A204.1 (cell line): Measurements from ENCODE around the gene OXLD1.

Experiments
- FAIRE-seq: peaks from 2 replicates; lab custom pipeline; 2012; peaks lifted over from hg19 to GRCh38; lab: Jason Lieb, UNC

The OXLD1 gene

DNA sequence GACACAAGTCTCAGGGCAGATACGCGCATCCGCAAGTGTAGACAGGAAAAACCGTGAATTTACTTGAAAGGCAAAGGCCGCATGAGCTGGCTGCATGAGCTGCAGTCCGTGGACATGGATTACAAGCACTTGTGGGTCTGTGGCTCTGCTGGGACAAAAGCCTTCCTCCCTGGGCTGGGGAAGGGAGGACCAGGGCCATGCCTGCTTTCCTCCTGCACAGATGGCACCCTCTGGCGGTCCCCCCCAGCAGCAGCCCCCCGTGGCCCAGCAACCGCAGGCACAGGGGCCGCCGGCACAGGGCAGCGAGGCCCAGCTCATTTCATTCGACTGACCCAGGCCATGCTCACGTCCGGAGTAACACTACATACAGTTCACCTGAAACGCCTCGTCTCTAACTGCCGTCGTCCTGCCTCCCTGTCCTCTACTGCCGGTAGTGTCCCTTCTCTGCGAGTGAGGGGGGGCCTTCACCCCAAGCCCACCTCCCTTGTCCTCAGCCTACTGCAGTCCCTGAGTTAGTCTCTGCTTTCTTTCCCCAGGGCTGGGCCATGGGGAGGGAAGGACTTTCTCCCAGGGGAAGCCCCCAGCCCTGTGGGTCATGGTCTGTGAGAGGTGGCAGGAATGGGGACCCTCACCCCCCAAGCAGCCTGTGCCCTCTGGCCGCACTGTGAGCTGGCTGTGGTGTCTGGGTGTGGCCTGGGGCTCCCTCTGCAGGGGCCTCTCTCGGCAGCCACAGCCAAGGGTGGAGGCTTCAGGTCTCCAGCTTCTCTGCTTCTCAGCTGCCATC, 35.1 kb upstream of the OXLD1 start:
- FAIRE-seq = no peak

DNA sequence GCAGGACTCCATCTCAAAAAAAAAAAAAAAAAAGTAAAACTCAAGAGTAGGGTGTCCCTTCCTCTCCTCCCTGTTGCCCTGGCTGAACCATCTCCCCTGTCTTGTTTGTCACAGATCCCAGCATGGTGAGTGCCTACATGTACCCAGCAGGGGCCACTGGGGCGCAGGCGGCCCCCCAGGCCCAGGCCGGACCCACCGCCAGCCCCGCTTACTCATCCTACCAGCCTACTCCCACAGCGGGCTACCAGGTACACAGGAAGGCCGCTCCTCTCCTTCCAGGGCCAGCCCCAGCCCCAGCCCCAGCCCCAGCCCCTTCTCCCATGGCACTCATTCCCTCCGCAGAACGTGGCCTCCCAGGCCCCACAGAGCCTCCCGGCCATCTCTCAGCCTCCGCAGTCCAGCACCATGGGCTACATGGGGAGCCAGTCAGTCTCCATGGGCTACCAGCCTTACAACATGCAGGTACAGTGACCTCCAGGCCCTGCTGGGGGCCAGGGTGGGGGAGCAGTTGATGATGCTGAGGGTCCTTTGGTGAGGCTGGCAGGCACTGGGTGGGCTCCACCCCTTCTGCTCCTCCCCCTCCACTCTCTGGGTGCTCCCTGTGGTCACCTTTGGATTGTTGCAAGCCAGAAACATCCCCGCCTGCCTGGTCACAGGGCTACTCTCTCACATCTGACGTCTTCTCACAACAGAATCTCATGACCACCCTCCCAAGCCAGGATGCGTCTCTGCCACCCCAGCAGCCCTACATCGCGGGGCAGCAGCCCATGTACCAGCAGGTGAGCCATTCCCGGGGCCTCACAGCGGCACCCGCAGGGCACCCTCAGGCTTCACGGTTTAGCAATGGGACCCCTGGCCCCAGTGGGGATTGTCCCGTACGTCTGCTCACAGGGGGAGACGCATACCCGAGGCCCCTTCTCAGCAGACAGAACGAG, 34.2 kb upstream of the OXLD1 start:
- no peak for FAIRE-seq

DNA sequence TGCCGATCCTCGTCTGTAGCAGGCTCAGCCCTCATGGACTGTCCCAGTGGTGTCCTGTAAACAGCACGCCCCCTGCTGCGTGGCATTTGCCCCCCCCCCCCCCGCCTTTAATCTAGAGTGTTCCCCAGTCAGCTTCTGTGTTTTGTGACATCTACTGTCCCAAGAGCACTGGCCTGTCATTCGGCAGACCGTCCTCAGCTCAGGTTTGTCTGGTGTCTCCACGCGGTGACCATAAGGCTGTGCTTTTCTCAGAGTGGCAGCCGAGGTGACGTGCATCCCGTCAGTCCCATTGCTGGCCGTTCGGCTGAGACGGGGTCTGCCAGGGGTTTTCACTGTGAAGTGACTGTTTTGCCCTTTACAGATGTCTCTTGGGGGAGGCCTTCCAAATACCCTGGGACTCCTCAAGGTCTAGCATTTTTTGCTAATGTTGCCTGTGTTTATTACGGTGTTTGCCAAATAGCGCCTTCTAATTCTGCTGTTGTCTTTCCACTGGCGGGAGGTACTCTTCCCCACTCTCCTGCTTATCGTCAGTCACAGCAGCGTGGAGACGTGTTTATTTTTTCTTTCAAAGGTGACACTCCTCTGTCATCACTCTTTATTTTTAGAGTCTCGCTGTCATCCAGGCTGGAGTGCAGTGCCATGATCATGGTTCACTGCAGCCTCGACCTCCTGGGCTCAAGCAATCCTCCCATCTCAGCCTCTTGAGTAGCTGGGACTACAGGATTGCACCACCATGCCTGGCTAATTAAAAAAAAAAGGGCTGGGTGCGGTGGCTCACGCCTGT, 31.0 kb upstream of the OXLD1 start:
- no peak for FAIRE-seq

DNA sequence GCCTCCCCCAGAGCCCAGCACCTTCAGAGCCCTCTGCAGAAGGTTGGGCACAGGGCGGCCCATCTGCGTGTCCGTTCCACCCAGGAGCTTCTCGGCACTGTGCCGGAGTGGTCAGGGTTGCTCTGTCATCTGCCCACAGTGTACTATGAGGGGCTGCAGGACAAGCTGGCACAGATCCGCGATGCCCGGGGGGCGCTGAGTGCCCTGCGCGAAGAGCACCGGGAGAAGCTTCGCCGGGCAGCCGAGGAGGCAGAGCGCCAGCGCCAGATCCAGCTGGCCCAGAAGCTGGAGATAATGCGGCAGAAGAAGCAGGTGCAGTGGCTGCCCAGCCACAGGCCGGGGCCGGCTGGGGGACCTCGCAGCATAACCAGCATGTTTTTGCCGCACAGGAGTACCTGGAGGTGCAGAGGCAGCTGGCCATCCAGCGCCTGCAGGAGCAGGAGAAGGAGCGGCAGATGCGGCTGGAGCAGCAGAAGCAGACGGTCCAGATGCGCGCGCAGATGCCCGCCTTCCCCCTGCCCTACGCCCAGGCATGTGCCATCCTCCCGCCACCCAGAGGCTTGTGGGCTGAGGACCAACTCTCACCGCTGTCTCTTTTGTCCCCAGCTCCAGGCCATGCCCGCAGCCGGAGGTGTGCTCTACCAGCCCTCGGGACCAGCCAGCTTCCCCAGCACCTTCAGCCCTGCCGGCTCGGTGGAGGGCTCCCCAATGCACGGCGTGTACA, 30.0 kb upstream of the OXLD1 start:
- no peak for FAIRE-seq

DNA sequence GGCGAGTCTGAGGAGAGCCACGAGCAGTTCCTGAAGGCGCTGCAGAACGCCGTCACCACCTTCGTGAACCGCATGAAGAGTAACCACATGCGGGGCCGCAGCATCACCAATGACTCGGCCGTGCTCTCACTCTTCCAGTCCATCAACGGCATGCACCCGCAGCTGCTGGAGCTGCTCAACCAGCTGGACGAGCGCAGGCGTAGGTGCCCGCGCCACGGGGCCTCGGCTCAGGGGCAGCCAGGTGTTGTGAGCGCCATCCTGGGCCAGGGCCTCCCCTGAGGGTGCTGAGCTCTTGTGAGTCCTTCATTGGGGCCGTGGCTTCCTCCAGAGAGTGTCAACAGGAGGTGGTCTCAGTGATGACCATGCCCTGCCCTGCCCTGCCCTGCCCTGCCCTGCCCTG, 29.4 kb upstream of the OXLD1 start:
- no peak for FAIRE-seq

DNA sequence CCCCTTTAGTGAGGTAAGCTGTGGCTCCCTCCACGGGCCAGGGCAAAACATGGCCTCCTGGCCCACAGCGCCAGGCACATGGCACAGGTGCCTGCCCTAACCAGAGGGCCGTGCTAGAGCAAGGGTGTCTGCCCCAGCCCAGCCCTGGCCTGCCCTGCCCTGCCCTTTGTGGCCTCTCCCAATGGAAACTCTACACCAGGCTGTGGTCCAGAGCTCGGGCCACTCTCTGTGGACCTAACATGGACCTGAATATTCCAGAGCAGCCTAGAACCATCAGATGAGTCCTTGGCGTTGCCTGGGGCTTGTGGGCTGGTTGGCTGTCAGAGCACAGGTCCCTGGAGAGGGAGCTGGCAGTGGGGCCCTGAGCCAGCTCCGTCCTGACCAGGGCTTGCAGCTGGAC, 28.8 kb upstream of the OXLD1 start:
- FAIRE-seq = no peak

DNA sequence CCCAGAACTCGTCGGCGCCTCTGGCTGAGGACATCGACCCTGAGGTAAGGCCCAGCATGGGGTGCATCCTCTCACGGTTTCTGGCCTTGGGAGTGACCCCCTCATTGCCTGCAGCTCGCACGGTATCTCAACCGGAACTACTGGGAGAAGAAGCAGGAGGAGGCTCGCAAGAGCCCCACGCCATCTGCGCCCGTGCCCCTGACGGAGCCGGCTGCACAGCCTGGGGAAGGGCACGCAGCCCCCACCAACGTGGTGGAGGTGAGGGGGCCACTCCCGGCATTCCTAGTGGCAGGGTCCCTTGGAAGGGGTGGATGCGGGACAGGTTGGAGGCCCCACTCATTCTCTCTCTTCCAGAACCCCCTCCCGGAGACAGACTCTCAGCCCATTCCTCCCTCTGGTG, 28.4 kb upstream of the OXLD1 start:
- no peak for FAIRE-seq

DNA sequence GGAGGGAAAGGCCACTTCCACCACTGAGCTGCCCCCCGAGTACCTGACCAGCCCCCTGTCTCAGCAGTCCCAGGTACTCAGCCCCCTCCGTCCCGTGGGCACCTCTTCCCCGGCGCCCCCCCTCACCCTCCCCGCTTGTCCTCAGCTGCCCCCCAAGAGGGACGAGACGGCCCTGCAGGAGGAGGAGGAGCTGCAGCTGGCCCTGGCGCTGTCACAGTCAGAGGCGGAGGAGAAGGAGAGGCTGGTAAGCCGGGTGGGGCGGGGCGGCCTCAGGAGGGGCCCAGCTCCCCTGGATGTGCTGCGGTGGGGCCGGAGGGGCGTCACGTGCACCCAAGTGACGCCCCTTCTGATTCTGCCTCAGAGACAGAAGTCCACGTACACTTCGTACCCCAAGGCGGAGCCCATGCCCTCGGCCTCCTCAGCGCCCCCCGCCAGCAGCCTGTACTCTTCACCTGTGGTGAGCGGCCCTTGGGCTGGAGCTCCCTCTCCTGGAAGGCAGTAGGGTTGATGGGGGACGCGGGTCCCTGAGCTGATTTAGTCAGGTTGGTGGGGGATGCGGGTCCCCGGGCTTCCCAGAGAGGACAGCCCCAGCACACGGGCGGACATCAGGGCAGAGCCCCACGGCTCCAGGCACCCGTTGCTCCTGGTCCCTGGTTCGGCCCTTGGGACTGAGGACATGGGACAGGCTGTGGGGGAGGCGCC, 27.3 kb upstream of the OXLD1 start:
- FAIRE-seq = no peak

DNA sequence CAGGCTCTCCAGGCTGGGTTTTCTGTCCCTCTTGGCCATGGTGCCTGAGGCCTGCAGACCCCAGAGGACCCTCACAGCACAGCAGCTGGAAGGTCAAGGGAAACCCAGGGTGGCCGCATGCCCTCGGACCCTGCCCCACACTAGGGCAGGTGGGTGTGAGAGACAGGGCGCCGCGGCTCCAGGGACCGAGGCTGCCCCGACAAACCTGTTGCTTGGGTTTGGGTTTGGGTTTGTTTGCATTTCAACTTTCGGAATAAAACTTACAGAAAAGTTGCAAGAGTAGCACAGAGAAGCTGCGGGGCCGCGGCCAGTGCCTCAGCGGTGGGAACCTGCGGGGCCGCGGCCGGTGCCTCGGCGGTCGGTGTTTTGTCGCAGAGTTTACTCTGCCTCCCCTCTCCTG, 25.2 kb upstream of the OXLD1 start:
- no peak for FAIRE-seq

DNA sequence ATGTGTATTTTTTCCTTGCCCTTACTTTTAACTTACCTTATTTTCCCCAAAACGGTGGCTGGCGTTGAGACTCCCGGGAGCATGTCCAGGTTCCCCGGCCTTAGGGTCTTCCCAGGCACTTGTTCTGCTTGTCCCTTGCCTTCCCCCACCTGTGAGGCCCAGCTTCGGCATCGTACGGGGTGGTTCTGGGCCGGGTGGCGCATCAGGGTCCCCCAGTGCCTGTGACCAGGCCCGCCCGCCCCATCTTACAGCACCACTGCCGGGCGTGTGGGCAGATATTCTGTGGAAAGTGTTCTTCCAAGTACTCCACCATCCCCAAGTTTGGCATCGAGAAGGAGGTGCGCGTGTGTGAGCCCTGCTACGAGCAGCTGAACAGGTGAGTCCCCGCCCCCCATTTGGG, 24.8 kb upstream of the OXLD1 start:
- no peak for FAIRE-seq

DNA sequence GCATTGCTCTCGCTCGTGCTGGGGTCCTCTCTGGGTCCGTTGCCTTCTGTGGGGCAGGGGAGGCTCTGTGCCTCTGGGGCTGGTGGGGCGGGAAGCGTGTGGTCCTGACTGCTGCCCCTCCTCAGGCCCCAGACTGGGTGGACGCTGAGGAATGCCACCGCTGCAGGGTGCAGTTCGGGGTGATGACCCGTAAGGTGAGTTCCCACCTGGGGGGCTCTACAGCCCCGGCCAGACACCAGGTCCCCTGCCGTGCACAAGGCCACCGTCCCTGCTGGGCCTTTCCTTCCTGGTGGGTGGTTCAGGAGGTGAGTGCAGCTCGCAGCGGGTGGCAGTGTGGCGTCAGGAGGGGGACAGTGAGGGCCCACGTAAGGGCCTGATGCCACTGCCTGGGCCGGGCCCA, 24.1 kb upstream of the OXLD1 start:
- FAIRE-seq = no peak

DNA sequence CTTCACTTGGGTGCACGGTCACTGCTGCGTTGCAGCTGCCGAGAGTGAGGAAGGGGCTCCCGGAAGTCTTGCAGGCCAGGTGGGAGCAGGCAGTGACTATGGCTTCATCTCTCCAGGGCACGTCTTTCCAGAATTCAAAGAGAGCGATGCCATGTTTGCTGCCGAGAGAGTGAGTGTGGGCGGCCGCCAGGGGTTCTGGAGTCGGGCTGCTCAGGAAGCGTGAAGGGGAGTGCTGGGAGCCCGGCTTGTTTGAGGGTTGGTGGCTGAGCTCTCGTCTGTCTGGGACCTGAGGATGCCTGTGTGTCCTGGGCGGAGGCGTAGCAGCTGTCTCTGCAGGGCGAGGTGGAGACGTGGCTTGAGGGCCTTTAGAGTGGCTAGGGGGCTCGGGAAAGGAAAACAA, 23.7 kb upstream of the OXLD1 start:
- FAIRE-seq = no peak

DNA sequence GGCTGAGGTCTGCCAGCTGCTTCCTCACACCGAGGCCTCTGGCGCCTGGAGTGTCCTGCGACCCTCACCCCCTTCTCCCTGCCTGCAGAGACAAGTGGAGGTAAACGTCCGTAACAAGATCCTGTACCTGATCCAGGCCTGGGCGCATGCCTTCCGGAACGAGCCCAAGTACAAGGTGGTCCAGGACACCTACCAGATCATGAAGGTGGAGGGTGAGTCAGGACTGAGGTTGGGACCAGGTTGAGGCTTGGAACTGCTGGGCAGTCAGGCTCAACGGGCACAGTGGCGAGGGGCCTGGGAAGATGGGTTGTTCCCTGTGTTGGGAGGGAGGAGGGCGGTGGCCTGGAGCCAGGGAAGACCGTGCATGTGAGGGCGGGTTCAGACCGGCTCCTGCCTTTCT, 22.2 kb upstream of the OXLD1 start:
- no peak for FAIRE-seq

DNA sequence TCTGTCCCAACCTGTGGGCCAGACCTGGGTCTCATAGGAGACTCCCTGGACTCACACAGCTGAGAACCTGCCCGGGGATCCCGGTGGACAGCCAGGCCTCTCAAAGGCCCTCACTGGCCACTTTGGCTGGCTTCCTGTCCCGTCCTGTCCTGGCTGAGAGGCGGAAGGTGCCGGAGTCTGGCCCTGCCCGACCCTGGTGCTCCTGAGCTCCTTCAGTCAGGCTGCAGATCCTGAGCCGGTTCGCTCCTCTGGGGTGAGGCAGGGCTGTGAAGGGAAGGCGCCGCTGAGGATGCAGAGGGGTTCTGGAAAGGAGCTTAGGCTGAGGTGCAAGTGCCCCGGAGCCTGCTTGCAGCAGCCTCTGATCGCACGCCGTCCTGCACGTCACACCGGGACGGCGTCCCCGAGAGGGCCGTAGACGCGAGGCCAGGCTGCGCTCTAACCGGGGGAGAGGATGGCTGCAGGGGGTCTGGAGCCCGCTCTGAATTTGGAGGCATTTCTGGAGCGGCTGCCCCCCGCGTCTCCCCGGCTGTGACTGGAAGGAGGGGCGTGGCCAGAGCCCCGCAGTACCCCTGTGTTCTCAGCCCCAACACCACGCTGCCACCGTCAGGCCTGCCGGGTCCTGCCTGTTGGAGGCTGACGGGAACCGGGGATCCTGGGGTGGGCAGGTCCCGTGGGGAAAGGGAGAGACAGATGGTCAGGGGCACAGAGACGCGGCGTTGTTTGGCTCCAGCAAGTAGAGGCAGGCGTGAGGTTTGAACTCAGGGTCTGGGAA, 21.6 kb upstream of the OXLD1 start:
- FAIRE-seq = no peak

DNA sequence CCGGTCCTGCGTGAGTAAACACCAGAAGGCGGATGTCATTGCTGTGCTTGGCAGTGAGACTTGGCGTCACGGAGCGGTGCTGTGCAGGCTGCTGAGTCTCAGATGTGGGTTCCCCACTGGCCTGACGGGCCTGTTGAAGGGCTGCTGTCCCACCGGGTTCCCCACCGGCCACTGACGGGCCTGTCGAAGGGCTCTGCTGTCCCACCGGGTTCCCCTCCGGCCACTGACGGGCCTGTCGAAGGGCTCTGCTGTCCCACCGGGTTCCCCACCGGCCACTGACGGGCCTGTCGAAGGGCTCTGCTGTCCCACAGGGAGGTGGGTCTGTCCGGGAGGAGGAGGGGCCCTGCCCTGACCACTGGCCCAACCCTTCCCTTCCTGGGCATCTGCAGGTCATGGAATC, 20.2 kb upstream of the OXLD1 start:
- FAIRE-seq = no peak

DNA sequence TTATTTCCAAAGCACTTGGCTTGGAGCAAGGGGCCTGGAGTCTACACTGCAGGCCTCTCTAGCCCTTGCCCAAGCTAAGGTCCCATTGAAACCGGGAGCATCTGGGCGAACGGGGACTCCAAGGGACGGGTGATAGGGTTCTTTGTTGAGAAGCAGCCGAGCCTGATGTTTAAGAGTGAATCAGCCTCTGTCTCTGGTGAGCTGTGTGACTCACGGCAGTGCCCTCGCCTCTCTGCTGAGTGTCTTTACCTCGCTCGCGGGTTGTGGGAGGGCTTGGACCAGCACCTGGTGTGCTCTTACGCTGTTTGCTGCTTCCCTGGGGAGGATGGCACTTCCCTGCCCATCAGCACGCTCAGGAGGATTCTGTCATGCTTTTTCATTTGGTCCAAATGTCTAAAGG, 18.7 kb upstream of the OXLD1 start:
- FAIRE-seq = no peak

DNA sequence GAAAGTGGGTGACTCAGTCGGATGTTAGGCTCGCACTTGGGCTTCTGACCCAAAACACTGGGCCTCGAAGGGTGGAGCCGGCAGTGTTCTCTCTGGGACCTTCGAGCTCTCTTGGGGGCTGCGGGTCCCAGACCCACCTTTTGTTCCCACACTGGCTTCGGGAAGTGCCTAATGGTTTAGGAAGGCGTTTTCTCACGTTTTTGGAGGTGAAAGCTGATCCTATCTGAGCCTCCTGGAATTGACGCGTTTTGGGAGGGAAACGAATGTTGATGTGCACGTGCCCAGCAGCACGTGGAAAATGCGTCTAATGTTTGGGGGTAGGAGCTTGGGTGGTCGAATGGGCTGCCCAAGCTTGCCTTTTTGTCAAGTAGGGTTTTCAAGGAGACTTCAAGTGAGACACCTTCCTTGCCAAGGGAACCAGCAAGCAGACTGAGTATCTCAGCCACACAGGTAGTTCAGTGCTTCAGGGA, 18.1 kb upstream of the OXLD1 start:
- no peak for FAIRE-seq

DNA sequence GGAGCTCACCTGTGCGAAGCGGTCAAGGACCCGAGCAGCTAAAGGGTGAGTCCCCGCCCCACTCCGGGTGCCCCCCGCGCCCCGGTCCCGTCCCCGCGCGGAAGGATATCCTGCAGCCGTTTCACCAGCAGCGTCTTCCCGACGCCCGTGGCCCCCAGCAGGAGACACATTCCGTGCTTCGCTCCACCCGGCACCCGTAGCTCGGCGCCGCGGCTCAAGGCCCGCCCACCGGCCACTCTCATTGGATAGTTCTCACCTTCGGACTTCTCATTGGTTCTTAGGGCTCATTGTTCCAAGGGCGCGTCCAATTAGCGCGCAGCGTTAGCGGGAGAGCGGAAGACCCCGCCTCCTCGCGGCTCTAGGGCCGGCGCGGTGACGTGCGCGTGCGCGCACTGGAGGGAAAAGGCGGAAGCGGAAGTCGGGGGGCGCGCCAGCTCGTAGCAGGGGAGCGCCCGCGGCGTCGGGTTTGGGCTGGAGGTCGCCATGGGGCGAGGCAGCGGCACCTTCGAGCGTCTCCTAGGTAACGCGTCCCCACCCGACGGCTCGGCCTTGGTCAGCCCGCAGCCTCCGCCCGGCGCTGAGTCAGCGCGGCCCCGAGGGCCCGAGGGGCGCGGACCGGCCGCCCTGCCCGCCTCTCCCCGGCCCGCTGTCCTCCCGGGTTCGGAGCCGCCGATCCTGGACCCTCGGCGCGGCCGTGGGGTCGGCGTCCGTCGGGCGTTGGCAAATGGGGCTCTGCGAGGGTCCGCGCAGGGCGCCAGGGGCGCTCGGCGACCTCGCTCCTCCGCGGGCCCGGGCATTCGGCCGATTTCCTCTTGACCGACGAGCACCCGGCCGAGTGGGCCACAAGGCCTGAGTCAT, 17.4 kb upstream of the OXLD1 start, which contains the start of the genes ARL16 and HGS:
ARL16 (minus strand) TSS at position 214 of the 858 bp plus-strand sequence; CDS start at position 170, 44 bp downstream.
HGS (plus strand) TSS at position 428 of the 858 bp plus-strand sequence; CDS start at position 484, 56 bp downstream.
- peak; percentile 97 for FAIRE-seq

DNA sequence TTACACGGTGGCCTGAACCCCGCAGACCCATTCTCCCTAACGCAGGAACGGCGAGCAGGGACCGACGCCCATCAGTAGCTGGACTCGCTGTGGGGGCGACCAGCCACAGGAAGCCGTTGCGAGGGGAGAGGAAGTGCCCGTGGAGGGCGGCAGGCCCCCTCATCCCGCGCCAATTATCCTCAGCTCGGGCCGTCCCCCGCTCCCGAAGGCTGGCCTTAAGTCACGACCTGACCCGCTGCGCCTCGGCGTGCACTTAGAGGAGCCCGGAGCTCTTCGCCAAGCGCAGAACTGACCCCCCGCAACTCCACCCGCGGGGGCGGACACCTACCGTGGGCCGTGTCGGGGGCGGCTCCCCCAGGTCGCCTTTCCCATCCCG, 16.8 kb upstream of the OXLD1 start:
- FAIRE-seq = no peak
